ENCODE measurements around the gene ALOX12B. TPM values are rescaled to one million over a fixed set of nuclear protein-coding genes. Genes with fewer than 3 reads are reported as not detected.
"Not testable (repeated sequence)": the region's sequence is repeated elsewhere in the genome, so short reads cannot be mapped to it uniquely, and the experiment has no call there.

The ALOX12B gene
- total RNA-seq, 1 donor, result not detected

DNA sequence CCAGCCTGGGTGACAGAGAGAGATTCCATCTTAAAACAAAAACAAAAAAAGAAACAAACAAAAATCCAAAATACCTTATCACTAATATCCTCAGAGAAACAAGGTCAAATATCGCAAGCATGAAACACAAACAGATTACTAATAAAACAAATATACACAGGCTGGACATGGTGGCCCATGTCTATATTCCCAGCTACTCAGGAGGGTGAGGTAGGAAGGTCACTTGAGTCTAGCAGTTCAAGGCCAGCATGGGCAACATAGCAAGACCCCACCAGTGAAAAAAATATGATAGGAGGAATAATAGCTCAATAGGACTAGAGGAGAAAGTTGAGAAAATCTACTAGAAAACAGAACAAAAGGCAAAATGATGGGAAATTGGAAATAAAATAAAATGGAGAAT, 55.6 kb downstream of the ALOX12B start:
- no peak for DNase-seq (ENCODE audit: low read depth)

DNA sequence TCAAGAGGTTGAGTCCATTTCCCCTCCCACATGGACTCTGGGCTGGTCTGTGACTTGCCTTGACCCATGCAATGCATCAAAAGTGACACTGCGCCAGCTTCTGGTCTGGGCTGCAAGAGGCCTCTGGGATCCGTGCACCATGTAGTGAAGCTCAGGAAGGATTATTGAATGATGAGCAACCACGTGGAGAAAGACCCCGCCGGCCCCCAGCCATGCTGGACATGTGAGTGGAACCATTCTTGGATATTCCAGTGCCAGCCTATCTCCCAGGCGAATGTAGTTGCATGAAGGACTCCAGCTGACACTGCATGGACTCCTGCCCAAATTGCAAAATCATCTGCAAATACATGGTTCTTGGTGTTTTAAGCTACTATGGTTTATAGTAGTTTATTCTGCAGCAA, 56.3 kb downstream of the ALOX12B start:
- TF ChIP-seq, protein P1, sequence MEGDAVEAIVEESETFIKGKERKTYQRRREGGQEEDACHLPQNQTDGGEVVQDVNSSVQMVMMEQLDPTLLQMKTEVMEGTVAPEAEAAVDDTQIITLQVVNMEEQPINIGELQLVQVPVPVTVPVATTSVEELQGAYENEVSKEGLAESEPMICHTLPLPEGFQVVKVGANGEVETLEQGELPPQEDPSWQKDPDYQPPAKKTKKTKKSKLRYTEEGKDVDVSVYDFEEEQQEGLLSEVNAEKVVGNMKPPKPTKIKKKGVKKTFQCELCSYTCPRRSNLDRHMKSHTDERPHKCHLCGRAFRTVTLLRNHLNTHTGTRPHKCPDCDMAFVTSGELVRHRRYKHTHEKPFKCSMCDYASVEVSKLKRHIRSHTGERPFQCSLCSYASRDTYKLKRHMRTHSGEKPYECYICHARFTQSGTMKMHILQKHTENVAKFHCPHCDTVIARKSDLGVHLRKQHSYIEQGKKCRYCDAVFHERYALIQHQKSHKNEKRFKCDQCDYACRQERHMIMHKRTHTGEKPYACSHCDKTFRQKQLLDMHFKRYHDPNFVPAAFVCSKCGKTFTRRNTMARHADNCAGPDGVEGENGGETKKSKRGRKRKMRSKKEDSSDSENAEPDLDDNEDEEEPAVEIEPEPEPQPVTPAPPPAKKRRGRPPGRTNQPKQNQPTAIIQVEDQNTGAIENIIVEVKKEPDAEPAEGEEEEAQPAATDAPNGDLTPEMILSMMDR (IDR thresholded peaks at IDR 0.05; ENCODE audit: insufficient read depth, low read depth, low read length), result no peak
- DNase-seq (ENCODE audit: low read depth), result peak; percentile 41

More for the DNA sequence above, 55.6 kb downstream of the ALOX12B start:
- TF ChIP-seq, protein P1 (IDR thresholded peaks at IDR 0.05; ENCODE audit: insufficient read depth, low read depth, low read length), result no peak
- no peak overlapping the region for H3K4me3 ChIP-seq (ENCODE audit: low read depth, low read length)

DNA sequence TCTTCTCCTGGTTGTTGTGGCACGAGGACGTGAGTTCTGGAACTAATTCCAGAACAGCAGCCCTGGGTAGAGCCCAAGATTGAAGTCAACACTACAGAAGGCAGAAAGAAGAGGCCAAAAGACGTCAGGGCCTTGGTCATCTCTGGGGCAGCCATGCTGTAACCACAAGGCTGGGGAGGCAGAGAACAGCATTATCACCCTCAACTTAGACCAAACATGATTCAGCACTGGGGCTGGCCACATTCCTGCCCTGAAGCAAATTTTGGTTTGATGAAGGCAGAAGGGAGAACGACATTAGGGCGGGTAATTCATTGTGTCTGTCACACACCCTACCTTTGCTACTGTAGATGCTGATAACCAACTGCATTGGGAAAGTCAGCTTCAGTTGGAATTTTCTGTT, 58.4 kb downstream of the ALOX12B start:
- DNase-seq (ENCODE audit: low read depth), result no peak

More for the DNA sequence above, 56.3 kb downstream of the ALOX12B start:
- no peak overlapping the region for H3K4me3 ChIP-seq (ENCODE audit: low read depth, low read length)

DNA sequence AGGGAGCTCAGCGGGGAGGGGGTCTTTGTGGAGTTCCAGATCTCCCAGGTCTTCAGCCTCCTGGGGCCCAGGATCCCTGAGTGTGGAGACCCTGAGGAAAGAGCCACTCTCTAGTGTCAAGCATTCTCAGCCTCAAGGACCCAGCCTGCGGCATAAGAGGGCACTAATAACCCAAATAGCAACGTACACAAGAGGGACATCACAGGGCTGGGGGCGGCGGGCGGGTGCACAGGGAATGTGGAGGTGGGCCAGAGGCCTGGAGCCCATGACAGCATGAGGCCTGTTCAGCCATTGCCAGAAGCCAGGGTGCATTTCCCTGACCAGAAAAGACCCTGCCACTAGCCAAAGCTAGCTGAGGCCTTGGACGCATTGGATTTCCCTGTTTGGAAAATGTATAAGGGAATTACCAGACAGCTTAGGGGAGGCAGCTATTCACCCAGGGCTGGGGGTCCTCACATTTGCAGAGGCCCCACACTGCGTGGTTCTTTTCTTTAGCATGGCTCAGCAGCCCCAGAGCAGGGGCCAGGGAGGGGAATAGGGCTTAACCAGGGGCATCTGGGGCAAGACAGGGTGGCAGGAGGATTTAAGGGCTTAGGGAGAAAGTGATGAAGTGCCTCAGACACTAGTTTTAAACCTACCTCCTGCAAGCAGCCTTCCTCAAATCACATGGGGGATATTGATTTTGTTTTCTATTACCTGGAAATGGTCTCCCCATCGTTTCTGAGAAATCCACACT, 62.2 kb downstream of the ALOX12B start:
- H3K4me3 ChIP-seq (ENCODE audit: low read depth, low read length), result no peak overlapping the region
- DNase-seq (ENCODE audit: low read depth), result no peak
- TF ChIP-seq, protein P1 (IDR thresholded peaks at IDR 0.05; ENCODE audit: insufficient read depth, low read depth, low read length), result no peak

More for the DNA sequence above, 58.4 kb downstream of the ALOX12B start:
- TF ChIP-seq, protein P1 (IDR thresholded peaks at IDR 0.05; ENCODE audit: insufficient read depth, low read depth, low read length), result no peak
- no peak overlapping the region for H3K4me3 ChIP-seq (ENCODE audit: low read depth, low read length)

GRCh38 chr17:8024161-8024560, 63.4 kb downstream of the ALOX12B start:
- H3K4me3 ChIP-seq (ENCODE audit: low read depth, low read length), result not testable (repeated sequence)
- DNase-seq (ENCODE audit: low read depth), result peak; percentile 20

Small RNA genes lying within 50 kb of the gene (small RNA-seq; reads per million reads assigned to genes)
- not detected for gene MIR4314

Other genes with a start within 250 kb of the ALOX12B start
- 0.43 and 1.3 TPM in 2 replicates for gene TMEM88, start 232.7 kb downstream of the ALOX12B start, total RNA-seq
- 55.3 and 73.1 TPM in 2 replicates for gene NAA38, start 230.2 kb downstream of the ALOX12B start, total RNA-seq
- gene CYB5D1, start 229.7 kb downstream of the ALOX12B start, total RNA-seq, result 6.4 and 11.2 TPM in 2 replicates
- gene CHD3, start 198.9 kb downstream of the ALOX12B start, total RNA-seq, result 103 and 111 TPM in 2 replicates
- gene RNF227, start 171.4 kb downstream of the ALOX12B start, total RNA-seq, result 2.2 and 4.2 TPM in 2 replicates
- 1.3 and 1.7 TPM in 2 replicates for gene KCNAB3, start 157.9 kb downstream of the ALOX12B start, total RNA-seq
- gene TRAPPC1, start 155.8 kb downstream of the ALOX12B start, total RNA-seq, result 42.7 and 47.4 TPM in 2 replicates
- 21.3 and 25.5 TPM in 2 replicates for gene CNTROB, start 155.5 kb downstream of the ALOX12B start, total RNA-seq
- under 0.01 TPM in 1 of 2 replicates, not detected in the other for gene GUCY2D, start 85.1 kb downstream of the ALOX12B start, total RNA-seq
- gene ALOX15B, start 48.7 kb downstream of the ALOX12B start, total RNA-seq, result not detected in 2 replicates
- not detected in 2 replicates for gene ALOXE3, start 30.8 kb upstream of the ALOX12B start, total RNA-seq
- not detected in 2 replicates for gene HES7, start 36.4 kb upstream of the ALOX12B start, total RNA-seq
- 5.5 and 12.5 TPM in 2 replicates for gene PER1, start 64.7 kb upstream of the ALOX12B start, total RNA-seq
- 5.6 and 6.1 TPM in 2 replicates for gene VAMP2, start 75.2 kb upstream of the ALOX12B start, total RNA-seq
- 15.5 and 23.7 TPM in 2 replicates for gene TMEM107, start 88.7 kb upstream of the ALOX12B start, total RNA-seq
- 6.0 and 8.4 TPM in 2 replicates for gene BORCS6, start 102.5 kb upstream of the ALOX12B start, total RNA-seq
- 12.9 and 19.0 TPM in 2 replicates for gene AURKB, start 122.9 kb upstream of the ALOX12B start, total RNA-seq
- 6.0 and 10.3 TPM in 2 replicates for gene CTC1, start 160.3 kb upstream of the ALOX12B start, total RNA-seq
- gene PFAS, start 161.6 kb upstream of the ALOX12B start, total RNA-seq, result 38.0 and 41.9 TPM in 2 replicates
- 8.2 and 13.5 TPM in 2 replicates for gene RANGRF, start 201.0 kb upstream of the ALOX12B start, total RNA-seq
- gene SLC25A35, start 207.7 kb upstream of the ALOX12B start, total RNA-seq, result 0.86 and 0.97 TPM in 2 replicates
- gene ARHGEF15, start 222.5 kb upstream of the ALOX12B start, total RNA-seq, result not detected in 2 replicates